HL-60 (cell line): ENCODE results near the gene DIS3L2.

Source experiments
- DNase-seq, 2 experiments: peaks; one replicate each; pipeline ENCODE4 v3.0.0-alpha.2; 2010 to 2020; ENCODE audit warnings: low read depth in 1 of 2, low spot score in 1 of 2
- H3K27ac ChIP-seq: fragments of 250-450 bp; sonication (Bioruptor Pico); replicated peaks from 2 replicates; pipeline ENCODE4 v1.5.1; 2020; ENCODE audit warnings: mild to moderate bottlenecking, moderate library complexity
- H3K27me3 ChIP-seq: fragments of 250-450 bp; sonication (Bioruptor Pico); 2 replicates; pipeline ENCODE4 v1.5.1; 2021; ENCODE audit warnings: mild to moderate bottlenecking, moderate library complexity; ENCODE audit not compliant: insufficient read depth, poor library complexity, severe bottlenecking
- H3K4me3 ChIP-seq: replicated peaks from 2 replicates; pipeline ENCODE4 v1.5.1; 2011; ENCODE audit warnings: mild to moderate bottlenecking, control low read depth, low read length; ENCODE audit not compliant: insufficient read depth
- CTCF ChIP-seq: IDR thresholded peaks from one replicate; pipeline ENCODE4 v1.5.1; 2011; ENCODE audit warnings: low read length, control low read depth, inconsistent platforms; ENCODE audit not compliant: insufficient read depth
- GABPA ChIP-seq: IDR thresholded peaks from 2 replicates; pipeline ENCODE4 v1.6.1; 2012; ENCODE audit warnings: low read depth
- POLR2AphosphoS5 ChIP-seq: IDR thresholded peaks from 2 replicates; pipeline ENCODE4 v1.6.1; 2012; ENCODE audit warnings: low read depth
- SPI1 ChIP-seq: IDR thresholded peaks from 2 replicates; pipeline ENCODE4 v1.6.1; 2012; ENCODE audit warnings: low read depth, mild to moderate bottlenecking, borderline replicate concordance
- TF ChIP-seq, protein P1 (sequence below): IDR thresholded peaks from 2 replicates; pipeline ENCODE4 v1.6.1; 2012; ENCODE audit warnings: low read depth; ENCODE audit not compliant: insufficient replicate concordance

Gene DIS3L2

GRCh38 chr2:232351686-232352510, 390.4 kb downstream of the DIS3L2 start:
- peaks cover 36% of the 10 kb centered on the region for H3K27me3 ChIP-seq
- H3K27ac ChIP-seq: no peak overlapping the region
- no peak overlapping the region for H3K4me3 ChIP-seq
- TF ChIP-seq, protein P1, sequence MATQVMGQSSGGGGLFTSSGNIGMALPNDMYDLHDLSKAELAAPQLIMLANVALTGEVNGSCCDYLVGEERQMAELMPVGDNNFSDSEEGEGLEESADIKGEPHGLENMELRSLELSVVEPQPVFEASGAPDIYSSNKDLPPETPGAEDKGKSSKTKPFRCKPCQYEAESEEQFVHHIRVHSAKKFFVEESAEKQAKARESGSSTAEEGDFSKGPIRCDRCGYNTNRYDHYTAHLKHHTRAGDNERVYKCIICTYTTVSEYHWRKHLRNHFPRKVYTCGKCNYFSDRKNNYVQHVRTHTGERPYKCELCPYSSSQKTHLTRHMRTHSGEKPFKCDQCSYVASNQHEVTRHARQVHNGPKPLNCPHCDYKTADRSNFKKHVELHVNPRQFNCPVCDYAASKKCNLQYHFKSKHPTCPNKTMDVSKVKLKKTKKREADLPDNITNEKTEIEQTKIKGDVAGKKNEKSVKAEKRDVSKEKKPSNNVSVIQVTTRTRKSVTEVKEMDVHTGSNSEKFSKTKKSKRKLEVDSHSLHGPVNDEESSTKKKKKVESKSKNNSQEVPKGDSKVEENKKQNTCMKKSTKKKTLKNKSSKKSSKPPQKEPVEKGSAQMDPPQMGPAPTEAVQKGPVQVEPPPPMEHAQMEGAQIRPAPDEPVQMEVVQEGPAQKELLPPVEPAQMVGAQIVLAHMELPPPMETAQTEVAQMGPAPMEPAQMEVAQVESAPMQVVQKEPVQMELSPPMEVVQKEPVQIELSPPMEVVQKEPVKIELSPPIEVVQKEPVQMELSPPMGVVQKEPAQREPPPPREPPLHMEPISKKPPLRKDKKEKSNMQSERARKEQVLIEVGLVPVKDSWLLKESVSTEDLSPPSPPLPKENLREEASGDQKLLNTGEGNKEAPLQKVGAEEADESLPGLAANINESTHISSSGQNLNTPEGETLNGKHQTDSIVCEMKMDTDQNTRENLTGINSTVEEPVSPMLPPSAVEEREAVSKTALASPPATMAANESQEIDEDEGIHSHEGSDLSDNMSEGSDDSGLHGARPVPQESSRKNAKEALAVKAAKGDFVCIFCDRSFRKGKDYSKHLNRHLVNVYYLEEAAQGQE: no peak
- DNase-seq: no peak

- H3K27ac ChIP-seq: no peak overlapping the region
Observed at GRCh38 chr2:232352511-232353091, 391.1 kb downstream of the DIS3L2 start.

GRCh38 chr2:232353096-232353495, 391.6 kb downstream of the DIS3L2 start:
- no peak overlapping the region for H3K4me3 ChIP-seq
- no peak overlapping the region for H3K27ac ChIP-seq
- peaks cover 36% of the 10 kb centered on the region for H3K27me3 ChIP-seq
- TF ChIP-seq POLR2AphosphoS5: no peak
- no peak for TF ChIP-seq SPI1
- no peak for TF ChIP-seq CTCF
- TF ChIP-seq GABPA: no peak
- TF ChIP-seq, protein P1: no peak
- no peak for DNase-seq

More at GRCh38 chr2:232352511-232353091, 391.1 kb downstream of the DIS3L2 start:
- no peak for DNase-seq
- peaks cover 36% of the 10 kb centered on the region for H3K27me3 ChIP-seq
- H3K4me3 ChIP-seq: no peak overlapping the region
- TF ChIP-seq, protein P1: no peak
- no peak for TF ChIP-seq SPI1

DNA sequence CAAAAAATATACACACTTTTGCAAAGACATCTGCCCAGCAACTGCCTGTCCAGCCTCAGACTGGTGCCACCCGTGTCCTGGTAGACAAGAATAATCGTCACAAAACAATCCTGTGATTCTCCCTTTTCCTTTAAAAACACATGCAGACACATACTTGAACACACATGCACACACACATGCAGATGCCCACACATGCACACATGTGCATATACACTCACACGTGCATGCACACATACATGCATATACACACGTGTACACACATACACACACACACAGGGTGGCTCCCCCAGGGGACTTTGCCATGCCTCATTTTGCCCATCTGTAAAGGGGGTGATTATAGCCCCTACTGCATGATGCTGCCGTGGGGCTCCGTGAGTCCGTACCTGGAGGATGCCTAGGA, 392.1 kb downstream of the DIS3L2 start:
- peaks cover 36% of the 10 kb centered on the region for H3K27me3 ChIP-seq
- DNase-seq: no peak
- no peak overlapping the region for H3K4me3 ChIP-seq
- no peak overlapping the region for H3K27ac ChIP-seq
- TF ChIP-seq POLR2AphosphoS5 (no peak), CTCF (no peak), GABPA (no peak), SPI1 (no peak)
- TF ChIP-seq, protein P1: no peak
